Ovary (tissue), 3 donors: ENCODE results near the gene RAP1GAP.

ENCODE experiments used
- POLR2A ChIP-seq: fragments of 450-650 bp; IDR thresholded peaks from one replicate; pipeline ENCODE4 v1.6.1; 2017; ENCODE audit warnings: antibody characterized with exemption, mild to moderate bottlenecking, moderate library complexity
- TF ChIP-seq, protein P1 (sequence below), 3 donors: fragments of 450-650 bp in 2 of 3; fragments of 200-600 bp in 1 of 3; IDR thresholded peaks; one replicate each; pipeline versions ENCODE4 v1.5.1 to v1.8.0; 2016 to 2022; ENCODE audit warnings: antibody characterized with exemption in 3 of 3, mild to moderate bottlenecking in 1 of 3
- donor health status: DM: no; HTN: no; CAD: no.

DNA sequence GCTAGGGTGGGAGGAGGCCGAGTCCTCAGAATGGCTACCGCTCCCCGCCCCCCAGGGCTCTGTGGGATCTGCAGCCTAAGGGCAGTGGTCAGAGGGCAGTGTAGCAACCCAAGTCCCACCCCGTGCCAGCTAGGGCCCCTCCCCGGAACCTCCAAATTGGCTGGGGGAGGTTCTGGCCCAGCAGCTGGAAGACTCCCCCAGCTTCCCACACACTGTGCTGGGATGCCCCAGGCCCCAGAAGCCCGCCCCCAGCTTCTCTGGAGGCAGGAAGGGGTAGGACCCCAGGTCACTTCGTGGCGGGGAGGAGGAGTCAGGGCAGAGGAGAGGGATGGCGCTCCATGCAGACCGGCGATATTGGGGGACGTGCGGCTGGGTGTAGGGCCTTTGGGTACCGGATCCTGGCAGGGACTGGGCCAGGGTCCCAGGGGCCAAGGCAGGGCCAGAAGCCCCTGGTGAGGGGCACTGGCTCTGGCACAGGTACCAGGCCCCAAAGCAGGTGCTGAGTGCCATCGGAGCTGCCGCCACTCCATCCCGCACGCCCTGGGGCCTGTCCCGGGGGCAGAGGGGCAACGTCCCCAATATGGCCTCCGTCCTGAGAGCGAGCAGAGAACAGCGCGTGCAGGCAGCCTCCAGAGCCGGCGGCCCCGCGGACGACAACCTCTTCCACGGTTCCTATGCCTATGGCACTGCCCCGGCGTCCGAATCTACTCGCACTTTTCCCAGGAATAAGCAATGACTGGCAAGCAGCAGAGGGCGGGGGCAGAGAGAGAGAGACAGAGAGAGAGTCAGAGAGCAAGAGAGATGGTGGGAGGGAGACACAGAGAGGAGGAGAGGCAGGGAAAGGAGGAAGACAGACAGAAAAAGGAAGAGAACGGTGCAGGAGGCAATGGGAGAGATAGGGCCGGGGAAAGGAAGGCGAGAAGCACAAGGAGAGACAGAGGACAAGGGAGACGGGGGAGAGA, 65.7 kb downstream of the RAP1GAP start:
- TF ChIP-seq, protein P1, sequence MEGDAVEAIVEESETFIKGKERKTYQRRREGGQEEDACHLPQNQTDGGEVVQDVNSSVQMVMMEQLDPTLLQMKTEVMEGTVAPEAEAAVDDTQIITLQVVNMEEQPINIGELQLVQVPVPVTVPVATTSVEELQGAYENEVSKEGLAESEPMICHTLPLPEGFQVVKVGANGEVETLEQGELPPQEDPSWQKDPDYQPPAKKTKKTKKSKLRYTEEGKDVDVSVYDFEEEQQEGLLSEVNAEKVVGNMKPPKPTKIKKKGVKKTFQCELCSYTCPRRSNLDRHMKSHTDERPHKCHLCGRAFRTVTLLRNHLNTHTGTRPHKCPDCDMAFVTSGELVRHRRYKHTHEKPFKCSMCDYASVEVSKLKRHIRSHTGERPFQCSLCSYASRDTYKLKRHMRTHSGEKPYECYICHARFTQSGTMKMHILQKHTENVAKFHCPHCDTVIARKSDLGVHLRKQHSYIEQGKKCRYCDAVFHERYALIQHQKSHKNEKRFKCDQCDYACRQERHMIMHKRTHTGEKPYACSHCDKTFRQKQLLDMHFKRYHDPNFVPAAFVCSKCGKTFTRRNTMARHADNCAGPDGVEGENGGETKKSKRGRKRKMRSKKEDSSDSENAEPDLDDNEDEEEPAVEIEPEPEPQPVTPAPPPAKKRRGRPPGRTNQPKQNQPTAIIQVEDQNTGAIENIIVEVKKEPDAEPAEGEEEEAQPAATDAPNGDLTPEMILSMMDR (IDR thresholded peaks at IDR 0.05) = no peak
- TF ChIP-seq POLR2A = no peak
